Measurements from ENCODE around the gene ERGIC3.

ERGIC3 gene

DNA sequence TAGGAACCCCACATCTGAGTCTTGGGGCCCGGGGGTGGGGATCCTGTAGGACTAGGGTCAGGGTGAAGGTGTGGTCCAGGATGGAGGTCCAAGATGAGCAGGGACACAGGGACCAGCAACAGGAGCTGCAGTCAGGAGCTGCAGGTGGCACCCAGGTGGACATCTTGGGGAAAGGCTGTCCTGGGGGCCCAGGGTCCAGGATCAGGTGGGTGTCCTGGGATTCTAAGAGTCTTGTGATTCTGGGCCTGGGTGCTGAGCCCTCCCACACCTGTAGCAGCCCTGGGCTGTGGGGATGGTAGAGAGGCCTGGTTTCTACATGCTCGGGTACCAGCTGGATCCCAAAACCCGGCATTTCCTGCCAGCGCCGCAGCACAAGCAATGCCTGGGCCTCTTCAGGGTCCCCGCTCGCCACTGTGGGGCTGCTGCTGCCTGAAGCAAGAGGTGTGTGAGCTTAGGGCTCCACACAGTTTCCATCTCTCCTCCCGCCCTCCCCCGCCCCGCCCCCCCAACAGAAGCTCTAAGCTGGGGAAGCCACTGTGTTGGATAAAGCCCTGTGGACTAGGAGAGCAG, 20.7 kb downstream of the ERGIC3 start:
- DNase-seq: no peak

- DNase-seq: no peak
Measured at GRCh38 chr20:35563834-35564233, 22.0 kb downstream of the ERGIC3 start.

GRCh38 chr20:35564905-35565304, 23.0 kb downstream of the ERGIC3 start:
- DNase-seq: no peak

- DNase-seq: peak in 1 of 3 donors; percentile 6
Measured at GRCh38 chr20:35568645-35569044, 26.8 kb downstream of the ERGIC3 start.

GRCh38 chr20:35571555-35571954, 29.7 kb downstream of the ERGIC3 start:
- DNase-seq: no peak

DNA sequence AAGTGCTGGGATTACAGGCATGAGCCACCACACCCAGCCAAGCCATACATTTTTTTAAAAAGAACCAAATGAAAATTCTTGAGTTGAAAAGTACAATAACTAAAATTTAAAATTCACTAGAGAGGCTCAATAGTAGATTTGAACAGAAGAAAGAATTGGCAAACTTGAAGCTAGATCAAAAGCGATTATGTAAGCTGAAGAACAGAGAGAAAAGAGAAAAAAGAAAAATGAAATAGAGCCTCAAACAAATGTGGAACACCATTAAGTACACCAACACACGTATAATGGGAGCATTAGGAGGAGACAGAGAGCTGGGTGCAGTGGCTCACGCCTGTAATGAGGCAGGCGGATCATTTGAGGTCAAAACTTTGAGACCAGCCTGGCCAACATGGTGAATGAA, 31.0 kb downstream of the ERGIC3 start:
- DNase-seq: no peak

DNA sequence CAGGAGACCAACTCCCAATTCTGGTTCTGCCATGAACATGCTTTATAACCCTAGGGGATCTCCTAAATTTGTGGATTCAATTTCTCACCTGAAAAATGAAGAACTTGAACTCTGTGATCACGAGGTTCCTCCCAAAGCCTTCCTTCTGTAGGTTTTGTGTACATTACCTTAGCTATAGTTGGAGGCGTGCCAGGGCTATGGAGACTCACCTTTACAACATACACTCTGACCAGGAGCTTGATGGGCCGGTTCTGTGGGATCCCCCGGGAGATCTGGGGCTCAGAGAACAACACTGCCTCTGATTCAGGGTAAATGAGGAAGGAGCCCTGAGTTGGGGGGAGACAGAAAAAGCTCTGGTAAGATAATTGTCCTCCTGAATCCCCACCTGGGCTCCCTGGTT, 34.1 kb downstream of the ERGIC3 start:
- DNase-seq: no peak

DNA sequence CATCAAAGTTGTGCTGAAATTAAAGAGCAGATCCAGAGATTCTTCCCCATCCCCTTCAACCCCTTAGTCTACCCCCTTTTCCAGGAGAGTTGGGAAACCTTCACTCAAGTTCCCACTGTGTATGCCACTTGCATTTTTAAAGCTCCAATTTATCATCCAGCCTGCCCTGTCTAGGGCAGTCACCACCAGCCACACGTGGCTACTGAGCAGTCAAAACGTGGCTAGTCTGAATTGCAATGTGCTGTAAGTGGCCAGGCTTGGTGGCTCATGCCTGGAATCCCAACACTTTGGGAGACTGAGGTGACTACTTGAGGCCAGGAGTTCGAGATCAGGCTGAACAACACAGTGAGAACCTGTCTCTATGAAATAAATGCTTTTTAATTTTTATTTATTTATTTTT, 34.9 kb downstream of the ERGIC3 start:
- no peak for DNase-seq

- no peak for DNase-seq
Measured at GRCh38 chr20:35578469-35578868, 36.6 kb downstream of the ERGIC3 start.

- no peak for DNase-seq
Measured at GRCh38 chr20:35579196-35579595, 37.3 kb downstream of the ERGIC3 start.

- no peak for DNase-seq
Measured at GRCh38 chr20:35582131-35582530, 40.3 kb downstream of the ERGIC3 start.

DNA sequence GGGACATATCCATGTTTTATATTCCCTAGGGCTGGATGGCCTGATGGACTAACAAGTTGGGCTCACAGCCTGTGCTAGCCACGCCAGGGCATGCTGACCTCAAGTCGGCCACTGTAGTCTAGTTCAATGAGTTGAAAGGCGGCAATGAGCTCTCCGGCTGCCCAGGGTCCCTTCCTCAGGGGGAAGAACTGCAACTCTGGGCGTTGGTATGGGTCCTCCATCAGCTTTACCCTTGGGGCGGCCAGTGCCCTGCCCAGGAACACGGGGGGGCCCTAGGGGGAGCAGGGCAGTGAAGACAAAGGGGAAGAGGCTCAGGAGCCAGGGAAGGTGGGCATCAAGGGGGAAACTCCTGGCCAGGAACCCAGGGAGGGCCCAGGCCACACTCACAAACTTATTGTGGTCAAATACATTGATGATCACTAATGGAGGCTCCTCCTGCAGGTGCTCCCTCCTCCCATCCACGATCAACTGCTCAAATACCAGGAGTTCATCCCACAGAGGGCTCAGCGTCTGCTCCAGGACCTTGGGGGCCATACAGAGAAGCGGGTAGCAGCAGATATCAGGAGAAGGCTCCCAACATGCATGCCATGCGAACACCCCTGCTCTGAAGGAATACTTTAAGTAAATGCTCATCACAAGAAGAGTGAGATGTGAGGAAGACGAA, 41.0 kb downstream of the ERGIC3 start:
- no peak for DNase-seq

- no peak for DNase-seq
Measured at GRCh38 chr20:35583636-35584560, 42.0 kb downstream of the ERGIC3 start.

GRCh38 chr20:35586751-35587425, 45.0 kb downstream of the ERGIC3 start:
- no peak for DNase-seq

GRCh38 chr20:35587436-35587835, 45.6 kb downstream of the ERGIC3 start:
- no peak for DNase-seq

- no peak for DNase-seq
Measured at GRCh38 chr20:35588397-35588796, 46.5 kb downstream of the ERGIC3 start.

- no peak for DNase-seq
Measured at GRCh38 chr20:35592339-35592974, 50.6 kb downstream of the ERGIC3 start.

DNA sequence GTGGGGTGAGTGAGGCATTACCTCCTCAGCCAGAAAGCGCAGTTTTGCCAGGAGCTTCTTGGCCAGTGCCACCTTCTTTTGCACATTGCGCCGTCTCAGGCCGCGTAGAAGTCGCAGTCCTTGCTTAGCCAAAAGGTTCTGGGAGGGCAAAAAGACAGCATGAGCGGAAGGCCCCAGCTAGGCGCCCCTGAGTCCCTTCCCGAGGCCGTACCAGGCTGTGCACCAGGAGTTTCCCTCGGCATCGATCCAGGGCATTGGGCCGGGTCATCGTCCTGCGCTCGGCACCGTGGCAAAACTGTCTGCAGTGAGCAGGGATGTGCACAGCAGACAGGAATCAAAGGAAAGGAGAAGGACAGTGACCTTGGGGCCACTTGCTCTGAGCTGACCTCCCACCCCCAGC, 53.6 kb downstream of the ERGIC3 start:
- no peak for DNase-seq

GRCh38 chr20:35595901-35596300, 54.0 kb downstream of the ERGIC3 start:
- DNase-seq: no peak

- no peak for DNase-seq
Measured at GRCh38 chr20:35597186-35597585, 55.3 kb downstream of the ERGIC3 start.

DNA sequence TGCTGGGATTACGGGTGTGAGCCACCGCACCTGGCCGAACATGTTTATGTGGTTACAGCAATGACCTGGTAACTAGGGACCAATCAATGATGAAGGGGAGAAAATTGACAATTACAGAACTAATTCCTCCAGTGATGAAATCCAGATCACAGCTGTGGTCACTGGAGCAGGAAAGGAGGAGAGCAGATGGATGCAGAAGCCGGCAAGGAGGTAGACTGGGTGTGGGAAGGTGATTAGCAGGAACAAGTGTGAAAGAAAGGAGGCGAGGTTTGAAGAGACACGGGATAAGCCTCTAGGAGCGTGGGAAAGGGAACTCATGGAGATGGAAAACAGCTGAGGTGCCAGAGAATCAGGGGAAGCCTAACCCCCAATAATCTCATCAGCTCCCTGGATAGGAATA, 56.6 kb downstream of the ERGIC3 start:
- no peak for DNase-seq

GRCh38 chr20:35598899-35599775, 57.3 kb downstream of the ERGIC3 start:
- no peak for DNase-seq
